ENCODE measurements around the gene NTN3.
"Not testable (repeated sequence)": the region's sequence is repeated elsewhere in the genome, so short reads cannot be mapped to it uniquely, and the experiment has no call there.

NTN3 gene

GRCh38 chr16:2441143-2441804 lies 29.8 kb upstream of the NTN3 start:
- not testable (repeated sequence) for DNase-seq

DNA sequence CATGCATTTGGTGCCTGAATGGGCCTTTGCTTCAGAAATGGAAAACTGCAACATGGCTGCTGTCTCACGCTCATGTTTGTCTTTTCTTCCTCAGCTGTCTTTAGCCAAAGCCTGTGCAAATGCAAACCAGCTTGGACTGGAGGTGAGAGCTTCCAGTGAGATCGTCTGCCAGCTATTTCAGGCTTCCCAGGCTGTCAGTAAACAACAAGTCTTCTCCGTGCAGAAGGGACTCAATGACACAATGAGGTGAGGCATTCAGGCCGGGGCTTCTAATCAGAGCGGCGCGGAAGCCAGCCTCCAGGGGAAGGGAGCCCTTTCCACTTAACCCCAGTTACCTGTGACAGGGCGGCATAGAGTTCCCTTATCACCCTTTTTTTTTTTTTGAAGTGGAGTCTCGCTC lies 27.5 kb upstream of the NTN3 start:
- DNase-seq: no peak

DNA sequence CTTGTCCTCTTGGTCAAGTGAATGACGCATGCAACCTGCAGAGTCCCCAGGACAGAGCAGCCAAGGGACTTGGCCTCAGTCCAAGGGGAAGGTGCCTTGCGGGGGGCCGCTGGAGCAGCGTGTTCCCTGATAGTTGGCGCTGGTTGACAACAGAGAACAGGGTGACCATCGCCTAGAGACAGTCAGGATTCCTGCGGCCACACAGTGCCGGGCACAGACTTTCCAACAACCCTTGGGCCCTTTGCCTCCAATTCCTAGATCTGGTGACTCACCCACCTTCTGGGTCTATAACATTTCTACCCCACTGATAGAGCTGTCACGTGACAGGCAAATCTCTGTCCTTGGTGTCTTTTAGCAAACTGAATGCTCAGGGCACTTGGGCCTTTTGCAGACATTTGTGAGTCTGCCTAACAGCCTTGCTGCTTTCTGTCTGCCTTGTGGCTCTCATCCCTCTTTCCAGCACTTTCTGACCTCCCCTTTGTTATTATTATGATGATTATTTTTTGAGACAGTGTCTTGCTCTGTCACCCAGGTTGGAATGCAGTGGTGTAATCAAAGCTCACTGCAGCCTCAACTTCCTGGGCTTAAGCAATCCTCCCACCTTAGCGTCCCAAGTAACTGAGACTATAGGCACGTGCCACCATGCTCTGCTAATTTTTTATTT lies 23.0 kb upstream of the NTN3 start:
- no peak for DNase-seq

GRCh38 chr16:2449118-2449517 lies 22.0 kb upstream of the NTN3 start:
- no peak for DNase-seq

DNA sequence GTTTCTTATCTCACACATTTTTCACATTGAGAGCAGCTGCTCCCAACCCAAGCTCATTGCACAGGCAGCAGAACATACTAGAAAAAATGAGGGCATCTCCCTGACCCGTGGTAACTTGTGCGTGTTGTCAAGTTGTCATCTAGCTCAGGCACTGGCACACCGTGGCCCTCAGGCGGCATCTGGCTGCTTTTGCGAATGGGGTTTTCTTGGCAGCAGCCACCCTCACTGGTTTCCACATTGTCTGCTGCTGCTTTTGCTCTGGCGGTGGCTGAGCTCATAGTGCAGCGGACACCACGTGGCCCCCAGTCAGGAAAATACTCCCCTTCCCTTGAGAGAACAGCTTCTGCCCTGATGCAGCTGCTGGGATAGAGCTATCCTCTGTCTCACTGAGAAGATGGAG lies 20.6 kb upstream of the NTN3 start:
- peak in 8 of 14 donors; percentile 25 to 81 (median 44) for DNase-seq

GRCh38 chr16:2450975-2451381 lies 20.1 kb upstream of the NTN3 start:
- no peak for DNase-seq

DNA sequence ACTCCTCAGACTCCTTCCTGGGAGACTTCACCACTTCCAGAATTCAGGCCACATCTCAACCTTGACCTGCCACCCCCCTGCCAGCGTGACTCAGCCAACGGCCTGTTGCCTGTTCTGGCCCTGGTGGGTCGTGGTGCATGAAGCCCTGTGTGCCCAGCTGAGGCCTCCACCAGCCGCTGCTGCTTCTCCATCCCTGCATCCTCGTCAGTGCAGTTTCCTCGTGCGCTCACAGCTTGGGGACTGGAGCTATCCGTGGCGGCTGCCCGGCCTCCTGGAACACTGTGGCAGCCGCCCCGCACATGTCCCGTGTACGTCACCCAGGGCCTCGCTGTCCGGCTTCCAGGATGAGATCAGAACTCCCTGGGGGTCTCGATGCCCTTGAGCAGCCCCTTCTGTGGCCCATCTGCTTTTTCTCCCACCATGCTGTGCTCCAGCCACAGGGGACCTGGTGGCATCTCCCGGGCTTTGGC lies 19.2 kb upstream of the NTN3 start:
- DNase-seq: no peak

DNA sequence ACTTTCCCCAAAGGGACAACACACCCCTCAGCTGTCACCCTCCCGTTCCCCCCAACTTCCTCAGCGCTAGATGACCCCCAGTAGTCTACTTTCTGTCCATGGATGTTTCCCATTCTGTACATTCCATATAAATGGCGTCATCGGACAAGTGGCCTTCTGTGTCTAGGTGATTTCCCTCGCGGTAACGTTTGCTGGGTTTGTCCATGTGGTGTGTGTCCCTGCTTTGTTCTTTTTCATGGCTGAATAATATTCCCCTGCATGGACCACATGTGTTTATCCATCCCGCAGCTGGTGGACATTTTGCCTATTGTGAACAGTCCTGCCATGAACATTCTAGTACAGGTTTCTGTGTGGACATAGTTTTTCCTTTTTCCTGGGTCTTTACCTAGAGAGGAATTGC lies 18.4 kb upstream of the NTN3 start:
- DNase-seq: no peak

GRCh38 chr16:2455081-2455845 lies 15.8 kb upstream of the NTN3 start:
- no peak for DNase-seq

- no peak for DNase-seq
Measured at GRCh38 chr16:2456551-2457153, 14.4 kb upstream of the NTN3 start.

DNA sequence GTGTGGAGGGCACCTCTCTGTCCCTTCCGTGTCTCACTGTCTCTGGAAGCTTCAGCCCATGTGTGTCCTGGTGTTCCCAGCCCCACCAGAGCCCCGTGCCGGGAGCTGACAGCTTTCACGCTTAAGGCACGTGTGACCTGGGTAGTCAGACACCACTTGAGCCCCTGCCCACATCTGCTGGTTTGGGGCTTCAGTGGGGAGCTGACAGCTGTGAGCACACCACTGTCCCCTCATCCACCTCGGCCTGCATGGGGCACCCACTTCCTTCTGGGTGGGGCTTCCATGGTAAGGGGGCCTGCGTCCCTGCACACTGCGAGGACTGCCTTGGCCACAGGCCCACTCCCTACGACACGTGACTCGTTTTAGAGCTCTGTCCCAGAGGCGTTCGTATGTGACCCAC lies 13.8 kb upstream of the NTN3 start:
- no peak for DNase-seq

- no peak for DNase-seq
Measured at GRCh38 chr16:2457946-2458345, 13.2 kb upstream of the NTN3 start.

DNA sequence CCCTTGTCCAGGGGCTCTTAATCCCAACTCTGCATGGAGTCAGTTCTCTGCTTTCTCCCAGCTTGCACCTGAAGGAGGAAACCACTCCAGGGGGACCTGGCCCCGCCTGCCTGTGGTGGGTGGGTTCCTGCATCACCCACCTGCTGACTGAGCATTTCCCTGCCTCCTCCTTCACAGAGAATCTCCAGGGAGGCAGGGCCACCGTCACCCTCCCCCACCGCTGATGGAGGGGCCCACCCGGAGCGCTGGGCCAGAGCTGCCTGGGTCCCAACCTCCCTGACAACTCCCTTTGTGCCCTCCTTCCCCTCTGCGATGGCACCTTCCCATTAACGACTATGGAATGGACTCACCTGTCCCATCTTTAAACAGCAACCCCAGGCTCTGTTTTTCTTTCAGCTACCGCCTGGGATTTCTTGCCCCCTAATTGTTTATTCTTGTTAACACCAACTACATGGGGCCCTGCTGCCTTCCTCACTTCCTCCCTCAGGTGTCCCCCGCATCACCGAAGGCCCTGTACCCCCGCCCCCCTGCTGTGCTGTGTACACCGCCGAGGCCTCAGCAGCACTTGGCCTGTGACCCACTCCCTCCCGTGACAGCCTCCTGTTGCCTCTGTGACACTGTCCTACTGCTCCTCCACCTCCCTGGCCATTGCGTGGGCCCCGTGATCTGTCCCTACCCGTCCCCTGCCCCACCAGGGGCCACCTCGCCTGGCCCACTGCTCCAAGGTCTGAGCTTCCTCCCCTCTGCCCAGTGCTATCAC lies 12.0 kb upstream of the NTN3 start:
- DNase-seq: no peak

GRCh38 chr16:2459647-2460390 lies 11.3 kb upstream of the NTN3 start, which contains the start of gene TEDC2:
Gene TEDC2 (plus strand): TSS chr16:2460109. CDS start chr16:2460145, 36 bp downstream.
- peak; percentile 30 to 91 (median 86) for DNase-seq

DNA sequence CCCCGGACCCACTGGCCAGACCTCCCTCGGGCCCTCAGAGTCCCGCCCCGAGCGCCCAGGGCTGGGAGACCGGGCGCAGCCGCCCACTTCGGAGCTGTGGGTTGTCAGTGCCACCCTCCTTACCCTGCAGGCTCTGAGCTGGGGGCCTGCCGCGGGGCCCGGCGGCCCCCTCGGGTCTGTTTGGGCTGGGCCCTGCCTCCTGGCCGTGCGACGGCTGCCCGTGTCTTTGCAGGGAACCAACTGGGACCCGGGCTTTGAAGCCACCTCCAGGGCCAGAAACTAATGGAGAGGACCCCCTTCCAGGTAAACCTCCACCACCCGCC lies 10.7 kb upstream of the NTN3 start:
- no peak for DNase-seq

- DNase-seq: no peak
Measured at GRCh38 chr16:2460916-2461315, 10.2 kb upstream of the NTN3 start.

DNA sequence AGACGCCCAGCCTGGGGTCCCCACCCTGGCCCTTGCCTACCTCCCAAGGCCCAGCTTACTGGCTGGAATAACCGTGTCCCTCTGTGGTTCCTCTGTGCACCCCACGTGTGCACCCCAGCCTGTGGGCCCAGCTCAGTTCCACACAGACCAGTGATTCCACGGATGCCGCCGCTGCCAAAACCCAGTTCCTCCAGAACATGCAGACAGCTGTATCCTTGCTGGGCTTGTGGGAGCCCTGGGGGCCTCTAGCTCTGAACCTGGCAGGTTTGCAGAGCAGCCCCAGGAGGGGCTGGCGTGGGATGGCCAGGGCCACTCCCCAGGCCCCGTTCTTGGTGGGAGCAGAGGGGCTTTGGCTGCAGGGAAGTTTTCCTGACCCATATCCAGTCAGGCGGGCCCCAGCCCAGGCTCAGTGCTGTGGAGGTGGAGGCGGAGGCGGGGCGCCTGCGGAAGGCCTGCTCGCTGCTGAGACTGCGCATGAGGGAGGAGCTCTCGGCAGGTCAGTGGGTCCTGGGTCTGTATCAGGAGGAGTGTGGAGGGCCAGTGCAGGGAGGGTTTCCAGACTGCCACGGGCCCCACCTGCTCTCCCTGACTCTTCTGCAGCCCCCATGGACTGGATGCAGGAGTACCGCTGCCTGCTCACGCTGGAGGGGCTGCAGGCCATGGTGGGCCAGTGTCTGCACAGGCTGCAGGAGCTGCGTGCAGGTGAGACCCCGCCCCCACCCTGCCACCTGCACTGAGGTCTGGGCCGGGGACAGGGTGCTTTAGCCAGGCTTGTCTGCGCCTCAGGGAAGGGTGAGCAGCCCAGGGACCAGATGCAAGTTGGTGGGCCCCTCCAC lies 8.8 kb upstream of the NTN3 start:
- no peak for DNase-seq

DNA sequence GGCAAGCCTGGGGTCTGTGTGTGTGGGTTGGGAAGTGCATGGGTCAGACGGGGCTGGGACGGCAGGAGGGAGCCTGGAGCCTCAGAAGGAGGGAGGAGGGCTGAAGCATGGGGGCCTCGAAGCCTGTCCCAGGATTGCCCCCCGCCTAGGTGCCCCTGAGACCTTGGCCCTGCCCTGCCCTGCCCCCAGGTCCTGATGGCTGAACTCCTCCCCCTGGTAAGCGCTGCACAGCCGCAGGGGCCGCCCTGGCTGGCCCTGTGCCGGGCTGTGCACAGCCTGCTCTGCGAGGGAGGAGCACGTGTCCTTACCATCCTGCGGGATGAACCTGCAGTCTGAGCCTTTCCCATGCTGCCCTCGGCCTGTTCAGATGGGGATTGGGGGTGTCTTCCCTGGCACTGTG lies 6.8 kb upstream of the NTN3 start:
- DNase-seq: no peak

DNA sequence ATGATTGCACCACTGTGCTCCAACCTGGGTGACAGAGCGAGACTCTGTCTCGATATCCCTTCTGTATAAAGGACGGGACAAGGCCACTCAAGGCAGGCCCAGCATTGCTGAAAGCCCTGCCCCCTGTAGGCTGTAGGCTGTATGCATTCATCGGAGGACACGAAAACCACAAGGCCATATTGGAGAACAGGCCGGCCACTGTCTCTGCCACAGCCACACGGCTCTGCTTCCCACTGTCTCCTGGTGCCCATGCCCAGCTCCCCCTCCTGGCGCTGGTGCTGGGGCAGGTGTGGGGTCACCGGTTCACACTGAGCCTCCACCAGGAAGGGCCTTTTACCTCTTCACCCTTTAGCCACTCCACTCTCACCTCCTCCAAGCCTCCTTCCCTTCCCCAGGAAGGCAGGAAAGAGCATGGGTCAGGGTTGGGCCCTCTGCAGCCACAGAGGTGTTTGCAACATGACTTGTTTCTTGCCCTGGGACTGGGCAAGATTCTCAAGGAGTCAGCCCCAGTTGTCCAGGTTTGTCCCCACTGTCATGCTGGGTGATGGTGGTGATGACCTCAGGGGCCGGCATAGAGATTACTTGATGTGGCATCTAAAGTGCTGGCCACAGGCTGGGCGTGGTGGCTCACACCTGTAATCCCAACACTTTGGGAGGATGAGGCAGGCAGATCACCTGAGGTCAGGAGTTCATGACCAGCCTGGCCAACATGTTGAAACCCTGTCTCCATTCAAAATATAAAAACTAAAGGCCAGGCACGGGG lies 5.3 kb upstream of the NTN3 start:
- DNase-seq: no peak
